OCI-LY7 (cell line): ENCODE measurements around the gene ENAH. TPM values are rescaled to one million over a fixed set of nuclear protein-coding genes. Genes with fewer than 3 reads are reported as not detected.

Experiments used
- BruUV-seq: library from RNA; stranded (reverse); fragments of 400-500 nt; replicated peaks from 2 replicates; lab custom pipeline; 2021; lab: Mats Ljungman, UMichigan
- CTCF ChIA-PET: fragments of 300-600 bp; sonication (Branson Sonifier 250); formaldehyde crosslinking; loops from one replicate; lab custom pipeline; 2022; ENCODE audit warnings: antibody characterized with exemption; ENCODE audit not compliant: unreplicated experiment; lab: Charles Lee
- POLR2A ChIA-PET: fragments of 300-600 bp; sonication (Branson Sonifier 250); formaldehyde crosslinking; loops from one replicate; lab custom pipeline; 2022; ENCODE audit warnings: antibody characterized with exemption; lab: Charles Lee
- DNase-seq: peaks from one replicate; pipeline ENCODE4 v3.0.0-alpha.2; 2015; ENCODE audit warnings: low spot score
- H2AFZ ChIP-seq: fragments of 200-600 bp; sonication (generic), shearing (Covaris generic); 2 replicates; pipeline ENCODE4 v1.6.1; 2014; ENCODE audit warnings: mild to moderate bottlenecking, antibody characterized with exemption, low read length, moderate library complexity
- H3K27ac ChIP-seq: fragments of 200-600 bp; sonication (generic); 2 replicates; pipeline ENCODE4 v1.5.1; 2014; ENCODE audit warnings: mixed run types, low read depth, mild to moderate bottlenecking, moderate library complexity, low read length, inconsistent platforms; ENCODE audit not compliant: poor library complexity, severe bottlenecking
- H3K36me3 ChIP-seq: fragments of 200-600 bp; sonication (generic); 2 replicates; pipeline ENCODE4 v1.6.1; 2014; ENCODE audit warnings: mild to moderate bottlenecking, antibody characterized with exemption, low read length, moderate library complexity, mixed read lengths; ENCODE audit not compliant: insufficient read depth
- H3K4me1 ChIP-seq: fragments of 200-600 bp; sonication (generic); 2 replicates; pipeline ENCODE4 v1.5.1; 2014; ENCODE audit warnings: mild to moderate bottlenecking, low read length; ENCODE audit not compliant: insufficient read depth, poor library complexity, severe bottlenecking
- H3K4me2 ChIP-seq: fragments of 200-600 bp; sonication (generic); 2 replicates; pipeline ENCODE4 v1.6.1; 2014; ENCODE audit warnings: mild to moderate bottlenecking, low read length
- H3K4me3 ChIP-seq: fragments of 200-600 bp; sonication (generic); 2 replicates; pipeline ENCODE4 v1.5.1; 2014; ENCODE audit warnings: mild to moderate bottlenecking, low read depth, low read length; ENCODE audit not compliant: poor library complexity, severe bottlenecking
- H3K79me2 ChIP-seq: fragments of 200-600 bp; sonication (generic); 2 replicates; pipeline ENCODE4 v1.6.1; 2016; ENCODE audit warnings: low read depth, mild to moderate bottlenecking, low read length, moderate library complexity, mixed read lengths; ENCODE audit not compliant: insufficient read depth
- H3K9me2 ChIP-seq: fragments of 200-600 bp; sonication (generic); 2 replicates; pipeline ENCODE4 v1.6.1; 2016; ENCODE audit warnings: mild to moderate bottlenecking, low read length, mixed read lengths; ENCODE audit not compliant: insufficient read depth
- H3K9me3 ChIP-seq: fragments of 200-600 bp; sonication (generic); 2 replicates; pipeline ENCODE4 v1.6.1; 2014; ENCODE audit warnings: mild to moderate bottlenecking, mixed run types, low read length, mixed read lengths
- H4K20me1 ChIP-seq: fragments of 200-600 bp; sonication (generic); 2 replicates; pipeline ENCODE4 v1.6.1; 2014; ENCODE audit warnings: mild to moderate bottlenecking, antibody characterized with exemption, low read length, moderate library complexity, mixed read lengths; ENCODE audit not compliant: insufficient read depth
- CTCF ChIP-seq: fragments of 200-600 bp; sonication (generic); conservative IDR thresholded peaks from 2 replicates; pipeline ENCODE4 v1.5.1; 2014; ENCODE audit warnings: mild to moderate bottlenecking, antibody characterized with exemption, low read length, moderate library complexity, mixed read lengths
- EZH2phosphoT487 ChIP-seq: fragments of 200-600 bp; sonication (generic); IDR thresholded peaks from 2 replicates; pipeline ENCODE4 v1.6.1; 2018; ENCODE audit warnings: low read depth, borderline replicate concordance, mild to moderate bottlenecking, mixed run types, antibody characterized with exemption, low read length, moderate library complexity, mixed read lengths
- intact Hi-C: fragments of 100-400 bp; cut with micrococcal nuclease; formaldehyde crosslinking; loops from one replicate; pipeline ENCODE4 v1.10.0; 2022; ENCODE audit not compliant: unreplicated experiment
- total RNA-seq, 2 experiments: library from RNA; depleted of rRNA in 1 of 2; stranded (reverse); fragments of >200 nt in 1 of 2; shearing (Covaris generic) in 1 of 2; gene quantifications; 2 replicates each; pipeline ENCODE4 v1.2.3, GENCODE V29; 2014 to 2022

Gene ENAH
- total RNA-seq, 2 experiments from 2014 or later, result 4.6 to 18.1 TPM

- no TSS peak for BruUV-seq
- no peaks in the 10 kb centered on the region for H3K9me3 ChIP-seq
- intact Hi-C loops, result no loop called here
- TF ChIP-seq EZH2phosphoT487 (no peak), CTCF (no peak)
- H4K20me1 ChIP-seq, result no peaks in the 10 kb centered on the region
- no peak overlapping the region for H3K4me2 ChIP-seq
- CTCF ChIA-PET, result no interaction called here
- POLR2A ChIA-PET, result no interaction called here
- H3K4me1 ChIP-seq, result no peaks in the 10 kb centered on the region
- no peaks in the 10 kb centered on the region for H3K36me3 ChIP-seq
- H3K27ac ChIP-seq, result no peak overlapping the region
- no peak overlapping the region for H3K4me3 ChIP-seq
- H3K79me2 ChIP-seq, result no peaks in the 10 kb centered on the region
- DNase-seq, result no peak
- H3K9me2 ChIP-seq, result no peaks in the 10 kb centered on the region
- H2AFZ ChIP-seq, result no peak overlapping the region
Measured at GRCh38 chr1:225533238-225533637, 119.7 kb downstream of the ENAH start.

DNA sequence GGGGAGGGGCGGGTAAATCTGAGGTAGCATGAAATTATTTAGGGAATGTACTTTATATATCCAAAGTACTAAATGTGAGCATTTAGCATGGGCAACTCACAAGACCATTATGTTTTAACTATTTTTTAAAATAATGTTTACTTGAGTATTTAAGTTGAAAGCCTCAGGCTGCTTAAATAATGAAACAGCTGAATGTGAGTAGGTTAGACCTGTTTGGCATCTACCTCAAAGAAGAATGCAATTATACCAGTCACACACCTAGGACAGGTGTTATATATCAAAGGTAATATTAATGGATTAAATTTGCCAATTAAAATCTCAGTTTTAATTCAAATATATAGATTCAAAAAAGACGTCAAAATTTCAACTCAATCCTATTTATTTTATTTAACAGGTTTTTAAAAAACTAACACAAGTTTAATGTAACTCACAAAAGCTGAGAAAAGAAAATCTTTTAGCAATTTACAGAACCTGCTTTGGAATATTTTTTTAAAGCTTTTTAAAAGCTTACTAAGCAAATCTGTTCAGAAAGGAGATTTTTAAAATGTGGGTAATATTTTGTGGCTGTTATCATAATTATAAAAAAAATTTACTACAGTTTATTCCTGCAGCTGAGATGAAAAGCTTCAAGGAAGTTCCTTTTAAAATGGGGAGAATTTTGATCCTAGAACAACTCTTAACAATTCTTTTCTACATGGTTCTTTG lies 120.5 kb downstream of the ENAH start:
- Histone ChIP-seq H3K9me3 (no peaks in the 10 kb centered on the region), H2AFZ (no peak overlapping the region), H3K9me2 (no peaks in the 10 kb centered on the region), H4K20me1 (no peaks in the 10 kb centered on the region), H3K36me3 (no peaks in the 10 kb centered on the region), H3K27ac (no peak overlapping the region), H3K79me2 (no peaks in the 10 kb centered on the region), H3K4me2 (no peak overlapping the region), H3K4me1 (no peaks in the 10 kb centered on the region), H3K4me3 (no peak overlapping the region)
- DNase-seq, result no peak
- intact Hi-C loops, result no loop called here
- TF ChIP-seq EZH2phosphoT487 (no peak), CTCF (no peak)
- POLR2A ChIA-PET, result interaction anchor here (0.6 to 0.7 kb wide), 3 partner anchors 45 to 1227 kb away, joined by 3 read pairs; no protein-coding TSS in a partner anchor
- CTCF ChIA-PET, result no interaction called here
- no TSS peak for BruUV-seq

DNA sequence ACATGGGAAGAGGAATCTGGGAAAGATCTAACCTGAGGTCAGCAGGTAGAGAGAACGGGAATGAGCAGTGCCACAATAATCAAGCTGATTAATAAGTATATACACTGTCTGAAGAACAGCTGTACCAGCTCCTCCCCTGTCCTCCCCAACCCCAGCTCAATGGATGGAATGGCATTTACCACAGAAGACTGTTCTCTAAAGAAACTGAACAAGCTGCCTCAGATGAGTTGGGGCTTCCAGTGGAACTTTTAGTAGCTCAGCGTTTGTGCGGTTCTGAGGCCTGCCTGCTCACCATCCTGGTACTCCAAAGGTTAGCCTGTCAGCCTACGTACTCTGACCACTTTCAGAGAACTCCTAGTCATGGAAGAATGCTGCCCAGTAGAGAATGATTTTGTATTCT lies 123.2 kb downstream of the ENAH start:
- Histone ChIP-seq H3K4me2 (no peak overlapping the region), H3K4me1 (no peaks in the 10 kb centered on the region), H2AFZ (no peak overlapping the region), H3K79me2 (no peaks in the 10 kb centered on the region), H3K27ac (no peak overlapping the region), H3K9me3 (no peaks in the 10 kb centered on the region), H3K9me2 (no peaks in the 10 kb centered on the region), H4K20me1 (no peaks in the 10 kb centered on the region), H3K36me3 (no peaks in the 10 kb centered on the region), H3K4me3 (no peak overlapping the region)
- CTCF ChIA-PET, result no interaction called here
- intact Hi-C loops, result no loop called here
- DNase-seq, result no peak
- TF ChIP-seq EZH2phosphoT487 (no peak), CTCF (no peak)
- POLR2A ChIA-PET, result interaction anchor here (0.6 kb wide), 1 partner anchor 10 kb away, joined by 3 read pairs; no protein-coding TSS in a partner anchor
- BruUV-seq, result no TSS peak
